Fibroblast of the aortic adventitia (primary cell): Measurements from ENCODE around the gene PHF21B. TPM values are rescaled to one million over a fixed set of nuclear protein-coding genes. Genes with fewer than 3 reads are reported as not detected.

Experiments used
- DNase-seq: peaks from one replicate; pipeline ENCODE4 v3.0.0-alpha.2; 2010; ENCODE audit warnings: low read depth
- H3K4me3 ChIP-seq: 2 replicates; pipeline ENCODE4 v1.5.1; 2011; ENCODE audit warnings: low read depth, mild to moderate bottlenecking, control low read depth, low read length, moderate library complexity
- total RNA-seq: library from RNA; depleted of rRNA; stranded (reverse); fragments of >200 nt; gene quantifications from 2 replicates; pipeline ENCODE4 v1.2.3, GENCODE V29; 2012; ENCODE audit warnings: low replicate concordance
- TF ChIP-seq, protein P1 (sequence below): IDR thresholded peaks from 2 replicates; pipeline ENCODE4 v1.5.1; 2011; ENCODE audit warnings: mild to moderate bottlenecking, low read length, control low read depth, inconsistent platforms; ENCODE audit not compliant: insufficient read depth

Gene PHF21B
- total RNA-seq, 1 donor, result not detected

DNA sequence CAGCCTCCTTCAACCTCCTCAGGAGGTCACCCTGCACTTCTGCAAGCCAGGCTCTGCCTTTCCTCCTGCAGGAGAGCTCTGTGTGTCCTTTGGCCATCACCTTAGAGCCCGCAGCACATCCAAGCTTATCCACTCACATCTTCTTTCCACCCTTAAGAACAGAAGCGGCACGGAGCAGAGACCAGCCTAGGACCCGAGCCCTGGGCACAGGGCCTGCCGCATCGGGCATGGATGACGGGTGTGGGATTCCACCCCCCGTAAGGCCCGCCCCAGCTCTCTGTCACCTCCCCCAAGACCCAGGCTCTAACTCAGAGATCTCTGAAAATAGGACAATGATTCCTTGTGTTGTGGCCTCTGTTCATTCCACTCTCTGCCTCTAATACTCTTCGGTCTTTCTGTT is 42.1 kb upstream of the PHF21B start:
- DNase-seq, result no peak
- TF ChIP-seq, protein P1, sequence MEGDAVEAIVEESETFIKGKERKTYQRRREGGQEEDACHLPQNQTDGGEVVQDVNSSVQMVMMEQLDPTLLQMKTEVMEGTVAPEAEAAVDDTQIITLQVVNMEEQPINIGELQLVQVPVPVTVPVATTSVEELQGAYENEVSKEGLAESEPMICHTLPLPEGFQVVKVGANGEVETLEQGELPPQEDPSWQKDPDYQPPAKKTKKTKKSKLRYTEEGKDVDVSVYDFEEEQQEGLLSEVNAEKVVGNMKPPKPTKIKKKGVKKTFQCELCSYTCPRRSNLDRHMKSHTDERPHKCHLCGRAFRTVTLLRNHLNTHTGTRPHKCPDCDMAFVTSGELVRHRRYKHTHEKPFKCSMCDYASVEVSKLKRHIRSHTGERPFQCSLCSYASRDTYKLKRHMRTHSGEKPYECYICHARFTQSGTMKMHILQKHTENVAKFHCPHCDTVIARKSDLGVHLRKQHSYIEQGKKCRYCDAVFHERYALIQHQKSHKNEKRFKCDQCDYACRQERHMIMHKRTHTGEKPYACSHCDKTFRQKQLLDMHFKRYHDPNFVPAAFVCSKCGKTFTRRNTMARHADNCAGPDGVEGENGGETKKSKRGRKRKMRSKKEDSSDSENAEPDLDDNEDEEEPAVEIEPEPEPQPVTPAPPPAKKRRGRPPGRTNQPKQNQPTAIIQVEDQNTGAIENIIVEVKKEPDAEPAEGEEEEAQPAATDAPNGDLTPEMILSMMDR, result no peak
- H3K4me3 ChIP-seq, result no peak overlapping the region

DNA sequence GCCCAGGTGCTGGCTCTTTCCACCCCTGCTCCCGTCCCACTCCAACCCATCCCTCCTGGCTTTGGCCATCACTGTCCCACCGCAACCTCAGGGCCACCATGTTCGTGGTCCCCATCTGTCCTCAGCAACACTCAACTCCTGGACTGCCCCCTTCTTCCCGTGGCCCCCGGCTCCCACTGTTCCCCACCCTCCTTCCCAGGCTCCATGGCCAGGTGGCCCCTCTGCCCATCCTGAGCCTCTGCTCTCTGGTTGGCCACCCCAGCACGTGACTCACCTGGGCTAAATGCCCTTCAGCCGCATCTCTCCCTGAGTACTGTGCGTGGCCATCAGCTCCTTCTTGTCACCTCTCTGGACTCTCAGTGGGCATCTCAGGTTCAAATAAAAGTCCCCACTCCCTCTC is 41.6 kb upstream of the PHF21B start:
- H3K4me3 ChIP-seq, result no peak overlapping the region
- no peak for DNase-seq
- TF ChIP-seq, protein P1, result no peak

DNA sequence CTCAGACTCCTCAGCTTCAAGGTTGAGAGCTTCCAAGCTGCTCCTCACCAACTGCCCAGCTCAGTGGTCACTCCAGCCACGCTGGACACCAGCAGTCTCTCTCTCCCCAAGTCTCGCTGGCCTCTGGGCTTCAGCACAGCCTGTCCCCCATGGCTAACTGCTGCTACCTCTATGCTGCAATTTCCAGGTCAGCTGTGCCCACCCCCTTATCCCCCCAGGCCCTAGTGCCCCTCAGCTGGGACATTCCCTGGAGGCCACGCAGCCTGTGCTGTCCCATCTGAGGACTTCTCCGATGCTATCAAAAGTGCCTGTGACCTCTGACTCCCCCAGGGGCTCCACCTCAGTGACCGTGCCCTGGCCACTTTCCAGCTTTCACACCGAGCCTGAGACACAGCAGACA is 37.5 kb upstream of the PHF21B start:
- no peak for DNase-seq
- no peak overlapping the region for H3K4me3 ChIP-seq
- TF ChIP-seq, protein P1, result no peak

DNA sequence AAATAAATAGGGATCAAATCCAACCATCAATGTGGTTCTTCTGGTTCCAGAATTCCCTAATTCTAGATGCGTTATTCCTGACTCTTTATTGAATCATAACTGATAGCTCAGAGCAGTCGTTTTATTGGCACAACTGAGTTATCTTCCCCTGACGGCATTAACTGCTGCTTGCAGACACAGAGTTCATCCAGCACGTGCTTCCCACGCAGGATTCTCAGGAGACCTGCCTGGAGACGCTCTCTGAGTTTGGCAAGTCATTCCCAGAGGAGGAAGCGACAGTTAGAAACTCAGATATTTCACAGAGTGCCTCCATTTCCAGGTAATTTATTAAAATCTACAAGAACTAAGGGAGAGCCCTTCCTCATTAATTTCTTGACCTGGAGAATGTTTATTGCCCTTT is 35.4 kb upstream of the PHF21B start:
- TF ChIP-seq, protein P1, result no peak
- DNase-seq, result no peak

DNA sequence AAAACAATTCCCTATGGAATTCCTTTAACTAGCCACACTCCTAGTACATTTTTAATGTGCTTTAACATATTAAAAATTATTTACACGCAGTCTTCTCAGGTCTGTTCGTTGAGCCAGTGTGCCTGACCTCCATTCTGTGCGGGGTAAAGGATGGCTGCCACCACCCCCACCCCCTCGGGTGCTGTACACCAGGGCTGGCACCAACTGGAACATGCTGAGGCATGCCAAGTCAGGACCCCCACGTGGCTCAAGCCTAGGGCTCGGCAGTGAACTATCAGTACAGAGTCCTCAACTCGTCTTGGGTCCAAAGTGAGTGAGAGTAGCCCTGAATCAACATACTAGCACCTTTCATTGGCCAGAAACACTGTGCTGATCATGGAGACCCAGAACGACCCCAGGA is 32.5 kb upstream of the PHF21B start:
- no peak overlapping the region for H3K4me3 ChIP-seq
- TF ChIP-seq, protein P1, result no peak
- DNase-seq, result no peak

More for the DNA sequence above, 35.4 kb upstream of the PHF21B start:
- H3K4me3 ChIP-seq, result no peak overlapping the region

DNA sequence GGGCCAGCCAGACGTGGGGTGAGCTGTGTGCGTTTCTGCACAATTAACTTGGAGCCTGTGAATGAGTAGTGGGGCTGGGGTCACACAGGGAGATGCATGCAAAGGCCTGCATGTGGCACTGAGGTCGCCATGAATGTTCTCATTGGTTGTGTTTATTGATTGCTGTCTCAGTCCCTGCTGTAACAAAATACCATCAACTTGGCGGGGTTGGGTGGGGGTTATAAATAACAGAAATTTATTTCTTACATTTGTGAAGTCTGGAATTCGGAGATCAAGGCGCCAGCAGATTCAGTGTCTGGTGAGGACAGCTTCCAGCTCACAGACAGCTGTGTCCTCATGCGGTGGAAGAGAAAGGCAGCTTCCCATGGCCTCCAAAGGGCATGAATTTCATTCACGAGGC is 29.3 kb upstream of the PHF21B start:
- no peak for DNase-seq
- no peak overlapping the region for H3K4me3 ChIP-seq
- TF ChIP-seq, protein P1, result no peak

DNA sequence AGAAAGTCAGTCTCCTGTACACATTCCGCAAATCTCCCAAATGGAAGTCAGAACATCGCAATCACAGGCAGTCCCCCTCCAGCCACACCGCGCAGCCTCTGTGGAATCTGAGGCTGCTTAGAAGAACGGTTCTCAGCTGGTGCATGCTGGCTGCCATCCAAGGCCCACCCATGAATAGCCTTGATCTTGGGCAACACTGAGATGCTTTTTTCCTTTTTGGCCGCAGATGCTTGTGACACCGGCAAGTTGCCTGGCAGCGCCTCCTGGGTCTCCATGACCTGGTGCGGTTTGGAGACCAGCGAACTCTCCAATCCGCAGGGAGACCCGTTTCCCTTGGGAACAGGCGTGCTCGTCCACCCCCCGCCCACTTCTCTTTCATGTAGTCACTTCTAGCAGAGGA is 26.3 kb upstream of the PHF21B start:
- peak; percentile 19 for DNase-seq
- no peak overlapping the region for H3K4me3 ChIP-seq
- TF ChIP-seq, protein P1, result no peak
